ENCODE measurements around the gene PAPPA.

- TF ChIP-seq CTCF (IDR thresholded peaks at IDR 0.05; ENCODE audit: poor library complexity, severe bottlenecking) (no peak), RAD21 (conservative IDR thresholded peaks at IDR 0.05) (no peak), EZH2 (IDR thresholded peaks at IDR 0.05; ENCODE audit: borderline replicate concordance, insufficient read depth, low read length, poor library complexity, severe bottlenecking) (no peak)
Measured at GRCh38 chr9:116232424-116233159, 79.0 kb downstream of the PAPPA start.
